Measurements from ENCODE around the gene MINDY2.

DNA sequence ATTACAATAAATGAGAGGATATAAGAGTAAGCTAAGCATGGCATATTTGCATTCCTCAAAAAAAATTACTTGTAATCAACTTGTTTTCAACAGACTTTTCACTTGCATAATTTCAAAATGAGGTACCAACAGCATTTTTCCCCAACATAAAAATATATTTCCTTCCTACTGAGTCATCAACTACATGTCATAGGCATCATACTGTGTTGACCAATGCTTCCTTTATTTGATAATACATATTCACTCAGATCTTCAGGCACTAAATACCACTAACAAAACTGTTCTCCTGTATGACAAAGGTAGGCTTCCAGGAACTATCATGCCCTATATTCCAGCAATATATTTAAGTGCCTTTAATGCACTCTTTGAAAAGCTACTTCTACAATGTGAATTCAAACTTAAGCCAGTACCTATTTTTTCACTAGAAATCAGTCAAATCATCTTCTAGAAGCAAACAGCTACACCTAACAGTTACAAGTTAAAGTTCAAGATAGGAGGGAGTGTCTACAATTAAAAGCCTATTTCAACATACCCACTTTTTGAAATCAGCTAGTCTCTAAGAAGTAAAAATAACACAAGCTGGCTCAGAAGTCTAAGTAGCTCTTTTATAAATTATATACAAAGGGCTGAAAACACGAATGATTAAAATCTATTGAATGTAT lies 32.9 kb upstream of the MINDY2 start:
- TF ChIP-seq CTCF (IDR thresholded peaks at IDR 0.05) (no peak), CREM (CRISPR knock-in tag; IDR thresholded peaks at IDR 0.05) (no peak), ZBTB21 (CRISPR knock-in tag; IDR thresholded peaks at IDR 0.05; ENCODE audit: borderline replicate concordance) (no peak), TEAD1 (CRISPR knock-in tag; IDR thresholded peaks at IDR 0.05) (no peak), SMAD3 (CRISPR knock-in tag; IDR thresholded peaks at IDR 0.05; ENCODE audit: borderline replicate concordance) (no peak), E2F1 (CRISPR knock-in tag; IDR thresholded peaks at IDR 0.05) (no peak), MAX (CRISPR knock-in tag; IDR thresholded peaks at IDR 0.05) (no peak)
- TF ChIP-seq, protein P1, sequence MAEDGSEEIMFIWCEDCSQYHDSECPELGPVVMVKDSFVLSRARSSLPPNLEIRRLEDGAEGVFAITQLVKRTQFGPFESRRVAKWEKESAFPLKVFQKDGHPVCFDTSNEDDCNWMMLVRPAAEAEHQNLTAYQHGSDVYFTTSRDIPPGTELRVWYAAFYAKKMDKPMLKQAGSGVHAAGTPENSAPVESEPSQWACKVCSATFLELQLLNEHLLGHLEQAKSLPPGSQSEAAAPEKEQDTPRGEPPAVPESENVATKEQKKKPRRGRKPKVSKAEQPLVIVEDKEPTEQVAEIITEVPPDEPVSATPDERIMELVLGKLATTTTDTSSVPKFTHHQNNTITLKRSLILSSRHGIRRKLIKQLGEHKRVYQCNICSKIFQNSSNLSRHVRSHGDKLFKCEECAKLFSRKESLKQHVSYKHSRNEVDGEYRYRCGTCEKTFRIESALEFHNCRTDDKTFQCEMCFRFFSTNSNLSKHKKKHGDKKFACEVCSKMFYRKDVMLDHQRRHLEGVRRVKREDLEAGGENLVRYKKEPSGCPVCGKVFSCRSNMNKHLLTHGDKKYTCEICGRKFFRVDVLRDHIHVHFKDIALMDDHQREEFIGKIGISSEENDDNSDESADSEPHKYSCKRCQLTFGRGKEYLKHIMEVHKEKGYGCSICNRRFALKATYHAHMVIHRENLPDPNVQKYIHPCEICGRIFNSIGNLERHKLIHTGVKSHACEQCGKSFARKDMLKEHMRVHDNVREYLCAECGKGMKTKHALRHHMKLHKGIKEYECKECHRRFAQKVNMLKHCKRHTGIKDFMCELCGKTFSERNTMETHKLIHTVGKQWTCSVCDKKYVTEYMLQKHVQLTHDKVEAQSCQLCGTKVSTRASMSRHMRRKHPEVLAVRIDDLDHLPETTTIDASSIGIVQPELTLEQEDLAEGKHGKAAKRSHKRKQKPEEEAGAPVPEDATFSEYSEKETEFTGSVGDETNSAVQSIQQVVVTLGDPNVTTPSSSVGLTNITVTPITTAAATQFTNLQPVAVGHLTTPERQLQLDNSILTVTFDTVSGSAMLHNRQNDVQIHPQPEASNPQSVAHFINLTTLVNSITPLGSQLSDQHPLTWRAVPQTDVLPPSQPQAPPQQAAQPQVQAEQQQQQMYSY (CRISPR knock-in tag; IDR thresholded peaks at IDR 0.05) = no peak
- TF ChIP-seq, protein P2, sequence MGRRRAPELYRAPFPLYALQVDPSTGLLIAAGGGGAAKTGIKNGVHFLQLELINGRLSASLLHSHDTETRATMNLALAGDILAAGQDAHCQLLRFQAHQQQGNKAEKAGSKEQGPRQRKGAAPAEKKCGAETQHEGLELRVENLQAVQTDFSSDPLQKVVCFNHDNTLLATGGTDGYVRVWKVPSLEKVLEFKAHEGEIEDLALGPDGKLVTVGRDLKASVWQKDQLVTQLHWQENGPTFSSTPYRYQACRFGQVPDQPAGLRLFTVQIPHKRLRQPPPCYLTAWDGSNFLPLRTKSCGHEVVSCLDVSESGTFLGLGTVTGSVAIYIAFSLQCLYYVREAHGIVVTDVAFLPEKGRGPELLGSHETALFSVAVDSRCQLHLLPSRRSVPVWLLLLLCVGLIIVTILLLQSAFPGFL (CRISPR knock-in tag; IDR thresholded peaks at IDR 0.05; ENCODE audit: borderline replicate concordance) = no peak

Measured in WTC11 (cell line).